PC-3 (cell line): Measurements from ENCODE around the gene OOSP4B. TPM values are rescaled to one million over a fixed set of nuclear protein-coding genes. Genes with fewer than 3 reads are reported as not detected.
"Not testable (repeated sequence)": the region's sequence is repeated elsewhere in the genome, so short reads cannot be mapped to it uniquely, and the experiment has no call there.

Experiments used
- ATAC-seq: fragments of 200-7000 bp; cut with Tn5 transposase; 2 replicates; pipeline ENCODE4 v1.9.1; 2020; ENCODE audit warnings: mild to moderate bottlenecking, moderate library complexity
- BruUV-seq: library from RNA; stranded (reverse); fragments of 400-500 nt; replicated peaks from 2 replicates; lab custom pipeline; 2021; lab: Mats Ljungman, UMichigan
- CTCF ChIA-PET: fragments of 300-600 bp; sonication (Branson Sonifier 250); formaldehyde crosslinking; loops from one replicate; lab custom pipeline; 2022; ENCODE audit warnings: antibody characterized with exemption; lab: Charles Lee
- POLR2A ChIA-PET: fragments of 300-600 bp; sonication (Branson Sonifier 250); formaldehyde crosslinking; loops from one replicate; lab custom pipeline; 2022; ENCODE audit warnings: antibody characterized with exemption; ENCODE audit not compliant: unreplicated experiment; lab: Charles Lee
- DNase-seq: peaks from one replicate; pipeline ENCODE4 v3.0.0-alpha.2; 2015
- H2AFZ ChIP-seq: fragments of 300-600 bp; sonication (generic); 2 replicates; pipeline ENCODE4 v1.6.0; 2016; ENCODE audit warnings: antibody characterized with exemption, low read length
- H3F3A ChIP-seq: fragments of 300-600 bp; sonication (generic); one replicate; pipeline ENCODE4 v1.6.0; 2017; ENCODE audit warnings: antibody characterized with exemption, low read length, control low read depth, mild to moderate bottlenecking; ENCODE audit not compliant: unreplicated experiment
- H3K27ac ChIP-seq: fragments of 300-600 bp; sonication (generic); 2 replicates; pipeline ENCODE4 v1.5.1; 2016; ENCODE audit warnings: mild to moderate bottlenecking, low read length
- H3K27me3 ChIP-seq: fragments of 300-600 bp; sonication (generic); 2 replicates; pipeline ENCODE4 v1.6.1; 2016; ENCODE audit warnings: low read length, mixed read lengths
- H3K36me3 ChIP-seq: fragments of 300-600 bp; sonication (generic); 2 replicates; pipeline ENCODE4 v1.6.1; 2016; ENCODE audit warnings: low read depth, mixed run types, low read length, mixed read lengths
- H3K4me1 ChIP-seq: fragments of 300-600 bp; sonication (generic); 2 replicates; pipeline ENCODE4 v1.5.1; 2016; ENCODE audit warnings: low read length; ENCODE audit not compliant: insufficient read depth
- H3K4me2 ChIP-seq: fragments of 300-600 bp; sonication (generic); 2 replicates; pipeline ENCODE4 v1.6.0; 2016; ENCODE audit warnings: low read length
- H3K4me3 ChIP-seq: fragments of 300-600 bp; sonication (generic); 2 replicates; pipeline ENCODE4 v1.5.1; 2016; ENCODE audit warnings: mild to moderate bottlenecking, low read length, mixed read lengths
- H3K79me2 ChIP-seq: fragments of 300-600 bp; sonication (generic); 2 replicates; pipeline ENCODE4 v1.6.1; 2017; ENCODE audit warnings: low read length, mixed read lengths
- H3K9ac ChIP-seq: fragments of 300-600 bp; sonication (generic); 2 replicates; pipeline ENCODE4 v1.6.0; 2016; ENCODE audit warnings: mild to moderate bottlenecking, low read length
- H3K9me2 ChIP-seq: fragments of 300-600 bp; sonication (generic); replicated peaks from 2 replicates; pipeline ENCODE4 v1.6.1; 2016; ENCODE audit warnings: mixed run types, low read length, mixed read lengths
- H3K9me3 ChIP-seq: fragments of 300-600 bp; sonication (generic); 2 replicates; pipeline ENCODE4 v1.6.1; 2016; ENCODE audit warnings: low read length, mixed read lengths
- H4K20me1 ChIP-seq: fragments of 300-600 bp; sonication (generic); 2 replicates; pipeline ENCODE4 v1.6.1; 2016; ENCODE audit warnings: low read length, mixed read lengths
- CTCF ChIP-seq: fragments of 300-600 bp; sonication (generic); conservative IDR thresholded peaks from 2 replicates; pipeline ENCODE4 v1.5.1; 2017; ENCODE audit warnings: antibody characterized with exemption, low read depth, mild to moderate bottlenecking, low read length
- EZH2 ChIP-seq: fragments of 300-600 bp; sonication (generic); IDR thresholded peaks from one replicate; pipeline ENCODE4 v1.6.1; 2017; ENCODE audit warnings: antibody characterized with exemption, mild to moderate bottlenecking, low read length; ENCODE audit not compliant: unreplicated experiment
- EZH2phosphoT487 ChIP-seq: fragments of 300-600 bp; sonication (generic); IDR thresholded peaks from 2 replicates; pipeline ENCODE4 v1.6.1; 2018; ENCODE audit warnings: mild to moderate bottlenecking, antibody characterized with exemption, low read length, borderline replicate concordance
- intact Hi-C: fragments of 100-400 bp; cut with micrococcal nuclease; formaldehyde crosslinking; loops from 2 replicates; pipeline ENCODE4 v1.9.0; 2023
- total RNA-seq: library from RNA; depleted of rRNA; stranded (reverse); fragments of >200 nt; gene quantifications from 2 replicates; pipeline ENCODE4 v1.2.3, GENCODE V29; 2014

The OOSP4B gene
- total RNA-seq, 1 experiment from 2014 or later, result not detected

GRCh38 chr11:60003729-60004128 is 13.3 kb upstream of the OOSP4B start:
- Histone ChIP-seq H4K20me1 (no peaks in the 10 kb centered on the region), H3K4me1 (peaks cover 9% of the 10 kb centered on the region), H3K36me3 (no peaks in the 10 kb centered on the region), H3K4me3 (no peak overlapping the region), H3K9me2 (no peaks in the 10 kb centered on the region), H3F3A (no peaks in the 10 kb centered on the region), H3K79me2 (no peaks in the 10 kb centered on the region), H3K27ac (no peak overlapping the region), H3K9ac (no peak overlapping the region), H3K9me3 (no peaks in the 10 kb centered on the region), H3K4me2 (no peak overlapping the region), H3K27me3 (no peaks in the 10 kb centered on the region), H2AFZ (peak overlapping the region; percentile 52)
- ATAC-seq (no peak), DNase-seq (no peak)
- POLR2A ChIA-PET, result no interaction called here
- intact Hi-C loops, result no loop called here
- CTCF ChIA-PET, result interaction anchor here (0.6 kb wide), 1 partner anchor 897 kb away, joined by 3 read pairs; no protein-coding TSS in a partner anchor
- no peak for TF ChIP-seq EZH2
- no peak for TF ChIP-seq EZH2phosphoT487
- no peak for TF ChIP-seq CTCF
- no TSS peak for BruUV-seq

- H2AFZ ChIP-seq, result no peak overlapping the region
- H3K4me2 ChIP-seq, result no peak overlapping the region
- DNase-seq (peak; percentile 75), ATAC-seq (no peak)
- no peaks in the 10 kb centered on the region for H3K9me3 ChIP-seq
- H3K27me3 ChIP-seq, result no peaks in the 10 kb centered on the region
- H3K9ac ChIP-seq, result no peak overlapping the region
- H3K27ac ChIP-seq, result no peak overlapping the region
- no peaks in the 10 kb centered on the region for H3K36me3 ChIP-seq
- H3K79me2 ChIP-seq, result no peaks in the 10 kb centered on the region
- intact Hi-C loops, result no loop called here
- no peaks in the 10 kb centered on the region for H3F3A ChIP-seq
- peaks cover 9% of the 10 kb centered on the region for H3K4me1 ChIP-seq
- TF ChIP-seq EZH2, result no peak
- no peak for TF ChIP-seq EZH2phosphoT487
- no peak for TF ChIP-seq CTCF
- ChIA-PET POLR2A (no interaction called here), CTCF (no interaction called here)
- no peaks in the 10 kb centered on the region for H3K9me2 ChIP-seq
- H3K4me3 ChIP-seq, result no peak overlapping the region
- no peaks in the 10 kb centered on the region for H4K20me1 ChIP-seq
- no TSS peak for BruUV-seq
Measured at GRCh38 chr11:60005360-60005759, 11.6 kb upstream of the OOSP4B start.

GRCh38 chr11:60018058-60018457 is 1.1 kb downstream of the OOSP4B start:
- H3K4me1 ChIP-seq, result no peaks in the 10 kb centered on the region
- H3K9me3 ChIP-seq, result no peaks in the 10 kb centered on the region
- H3K36me3 ChIP-seq, result no peaks in the 10 kb centered on the region
- H3K9me2 ChIP-seq, result no peaks in the 10 kb centered on the region
- H3K4me2 ChIP-seq, result no peak overlapping the region
- TF ChIP-seq EZH2, result no peak
- TF ChIP-seq EZH2phosphoT487, result no peak
- no peak for TF ChIP-seq CTCF
- BruUV-seq, result no TSS peak
- POLR2A ChIA-PET, result no interaction called here
- H2AFZ ChIP-seq, result no peak overlapping the region
- CTCF ChIA-PET, result no interaction called here
- no peaks in the 10 kb centered on the region for H3K79me2 ChIP-seq
- no peaks in the 10 kb centered on the region for H3F3A ChIP-seq
- H3K9ac ChIP-seq, result no peak overlapping the region
- H3K27ac ChIP-seq, result no peak overlapping the region
- no peak overlapping the region for H3K4me3 ChIP-seq
- no peaks in the 10 kb centered on the region for H4K20me1 ChIP-seq
- no peak for DNase-seq
- intact Hi-C loops, result no loop called here
- no peaks in the 10 kb centered on the region for H3K27me3 ChIP-seq
- no peak for ATAC-seq

- ATAC-seq, H3K27me3 ChIP-seq, H3K9me3 ChIP-seq, H3K79me2 ChIP-seq, H2AFZ ChIP-seq, H3K4me3 ChIP-seq, POLR2A ChIA-PET, H4K20me1 ChIP-seq, H3K9me2 ChIP-seq, H3F3A ChIP-seq, H3K9ac ChIP-seq, H3K4me1 ChIP-seq, H3K36me3 ChIP-seq, BruUV-seq, intact Hi-C loops, H3K27ac ChIP-seq, DNase-seq, CTCF ChIA-PET, H3K4me2 ChIP-seq: not testable (repeated sequence)
Measured at GRCh38 chr11:60020376-60020775, 3.4 kb downstream of the OOSP4B start.
